HepG2 (cell line): ENCODE results near the gene PRPF38A. TPM values are rescaled to one million over a fixed set of nuclear protein-coding genes. Genes with fewer than 3 reads are reported as not detected.
A peak's percentile ranks its signal among the peaks of the same experiment; 100 is the strongest.

Experiments used
- DBP ChIP-seq: sonication (generic); formaldehyde crosslinking; IDR thresholded peaks from 2 replicates; pipeline ENCODE4 v1.4.0; 2020; ENCODE audit warnings: missing genetic modification reagents; ENCODE audit errors: not compliant biosample characterization
- FOSL1 ChIP-seq: sonication (generic); formaldehyde crosslinking; IDR thresholded peaks from 2 replicates; pipeline ENCODE4 v1.9.0; 2021; ENCODE audit warnings: missing genetic modification reagents, borderline replicate concordance
- FOXJ3 ChIP-seq: sonication (generic); formaldehyde crosslinking; IDR thresholded peaks from 2 replicates; pipeline ENCODE4 v1.4.0; 2020; ENCODE audit warnings: missing genetic modification reagents, mild to moderate bottlenecking, borderline replicate concordance
- KDM2A ChIP-seq: sonication (generic); formaldehyde crosslinking; IDR thresholded peaks from 2 replicates; pipeline ENCODE4 v1.4.0; 2020; ENCODE audit warnings: low read depth, missing genetic modification reagents, borderline replicate concordance
- MATR3 ChIP-seq: sonication (generic); formaldehyde crosslinking; IDR thresholded peaks from 2 replicates; pipeline ENCODE4 v1.4.0; 2020; ENCODE audit warnings: missing genetic modification reagents
- PRMT3 ChIP-seq: sonication (generic); formaldehyde crosslinking; IDR thresholded peaks from 2 replicates; pipeline ENCODE4 v1.8.1; 2022; ENCODE audit warnings: low read depth, mild to moderate bottlenecking, moderate library complexity, missing genetic modification reagents, borderline replicate concordance
- SETDB1 ChIP-seq: sonication (generic); formaldehyde crosslinking; IDR thresholded peaks from 2 replicates; pipeline ENCODE4 v1.5.1; 2020; ENCODE audit warnings: missing genetic modification reagents, mild to moderate bottlenecking, borderline replicate concordance
- SNAI1 ChIP-seq: sonication (generic); formaldehyde crosslinking; IDR thresholded peaks from 2 replicates; pipeline ENCODE4 v1.5.0; 2020; ENCODE audit warnings: mild to moderate bottlenecking, missing genetic modification reagents, borderline replicate concordance
- SRSF1 ChIP-seq: fragments of 200-400 bp; formaldehyde crosslinking; optimal IDR thresholded peaks from 2 replicates; pipeline ENCODE3; 2017; ENCODE audit warnings: mild to moderate bottlenecking, low read depth, low read length, moderate library complexity
- STAG1 ChIP-seq: sonication (generic); formaldehyde crosslinking; IDR thresholded peaks from 2 replicates; pipeline ENCODE4 v1.4.0; 2020; ENCODE audit warnings: missing genetic modification reagents
- TEF ChIP-seq: sonication (generic); formaldehyde crosslinking; IDR thresholded peaks from 2 replicates; pipeline ENCODE4 v1.5.0; 2020; ENCODE audit warnings: missing genetic modification reagents
- ZNF276 ChIP-seq: sonication (generic); formaldehyde crosslinking; IDR thresholded peaks from 2 replicates; pipeline ENCODE4 v1.4.0; 2020; ENCODE audit warnings: mild to moderate bottlenecking, low read depth, missing genetic modification reagents
- ZNF543 ChIP-seq: sonication (generic); formaldehyde crosslinking; IDR thresholded peaks from 2 replicates; pipeline ENCODE4 v1.4.0; 2020; ENCODE audit warnings: mild to moderate bottlenecking, missing genetic modification reagents
- ZNF574 ChIP-seq: sonication (generic); formaldehyde crosslinking; IDR thresholded peaks from 2 replicates; pipeline ENCODE4 v1.4.0; 2020; ENCODE audit warnings: missing genetic modification reagents
- ZNF609 ChIP-seq: sonication (generic); formaldehyde crosslinking; IDR thresholded peaks from 2 replicates; pipeline ENCODE4 v1.4.0; 2020; ENCODE audit warnings: mild to moderate bottlenecking, missing genetic modification reagents, borderline replicate concordance
- ZNF713 ChIP-seq: sonication (generic); formaldehyde crosslinking; IDR thresholded peaks from 2 replicates; pipeline ENCODE4 v1.4.0; 2020; ENCODE audit warnings: mild to moderate bottlenecking, missing genetic modification reagents
- ZNF792 ChIP-seq: IDR thresholded peaks from 2 replicates; pipeline ENCODE4 v1.6.1; 2016
- polyA plus RNA-seq, 8 experiments: library from polyadenylated mRNA; depleted of rRNA in 3 of 8; stranded (reverse) in 7 of 8; unstranded in 1 of 8; fragments of >200 nt; fragmentation: Illumina TruSeq in 4 of 8; extraction: Trizol in 4 of 8; gene quantifications; 2 replicates each; pipeline versions ENCODE4 v1.2.1 to v1.2.3, GENCODE V29; 2011 to 2016; ENCODE audit warnings: low read depth in 4 of 8, missing spikeins in 1 of 8, mixed read lengths in 1 of 8; ENCODE audit not compliant: insufficient read depth in 1 of 8
- total RNA-seq, 5 experiments: library from RNA; depleted of rRNA; stranded (reverse); fragments of >200 nt; fragmentation: Illumina TruSeq; extraction: Trizol; gene quantifications; 2 replicates each; pipeline ENCODE4 v1.2.3, GENCODE V29; 2016; ENCODE audit warnings: low read depth in 1 of 5

PRPF38A gene
- total and polyA plus RNA-seq, 2 of the 13 experiments (the other 11 are each of a cell fraction or from before 2014, with no cell fraction given): 18.3 to 45.5 TPM

- TF ChIP-seq ZNF609 (CRISPR knock-in tag) (no peak; the same call in 1 of the 2 replicates), ZNF276 (CRISPR knock-in tag) (no peak; the same call in 1 of the 2 replicates), PRMT3 (CRISPR knock-in tag) (peak; percentile 79; the same call in 1 of the 2 replicates), STAG1 (CRISPR knock-in tag) (peak; percentile 53), ZNF792 (CRISPR knock-in tag) (no peak; the same call in none of the 2 replicates), SETDB1 (CRISPR knock-in tag) (no peak), DBP (no peak), FOXJ3 (CRISPR knock-in tag) (no peak; the same call in 1 of the 2 replicates), MATR3 (CRISPR knock-in tag) (no peak), ZNF713 (CRISPR knock-in tag) (no peak), SRSF1 (peak; percentile 55), ZNF574 (CRISPR knock-in tag) (peak; percentile 92), FOSL1 (no peak), TEF (CRISPR knock-in tag) (no peak), SNAI1 (CRISPR knock-in tag) (no peak), KDM2A (CRISPR knock-in tag) (peak; percentile 93), ZNF543 (CRISPR knock-in tag) (no peak)
Observed at GRCh38 chr1:52404116-52404974, at the start of gene PRPF38A, which contains the start of gene ORC1 (continued).
